Stimulated activated CD4-positive, alpha-beta T cell treated with anti-CD3 and anti-CD28 coated beads, Interleukin-12 subunit alpha, Interleukin-12 subunit beta, amount 100 ng/mL, for 4 hours (primary cell): ENCODE results near the gene ANKRD39.
A peak's percentile ranks its signal among the peaks of the same experiment; 100 is the strongest.
"Not testable (repeated sequence)": the region's sequence is repeated elsewhere in the genome, so short reads cannot be mapped to it uniquely, and the experiment has no call there.

Experiments used
- DNase-seq: peaks from one replicate; pipeline ENCODE4 v3.0.0-alpha.2; 2020

Gene ANKRD39

DNA sequence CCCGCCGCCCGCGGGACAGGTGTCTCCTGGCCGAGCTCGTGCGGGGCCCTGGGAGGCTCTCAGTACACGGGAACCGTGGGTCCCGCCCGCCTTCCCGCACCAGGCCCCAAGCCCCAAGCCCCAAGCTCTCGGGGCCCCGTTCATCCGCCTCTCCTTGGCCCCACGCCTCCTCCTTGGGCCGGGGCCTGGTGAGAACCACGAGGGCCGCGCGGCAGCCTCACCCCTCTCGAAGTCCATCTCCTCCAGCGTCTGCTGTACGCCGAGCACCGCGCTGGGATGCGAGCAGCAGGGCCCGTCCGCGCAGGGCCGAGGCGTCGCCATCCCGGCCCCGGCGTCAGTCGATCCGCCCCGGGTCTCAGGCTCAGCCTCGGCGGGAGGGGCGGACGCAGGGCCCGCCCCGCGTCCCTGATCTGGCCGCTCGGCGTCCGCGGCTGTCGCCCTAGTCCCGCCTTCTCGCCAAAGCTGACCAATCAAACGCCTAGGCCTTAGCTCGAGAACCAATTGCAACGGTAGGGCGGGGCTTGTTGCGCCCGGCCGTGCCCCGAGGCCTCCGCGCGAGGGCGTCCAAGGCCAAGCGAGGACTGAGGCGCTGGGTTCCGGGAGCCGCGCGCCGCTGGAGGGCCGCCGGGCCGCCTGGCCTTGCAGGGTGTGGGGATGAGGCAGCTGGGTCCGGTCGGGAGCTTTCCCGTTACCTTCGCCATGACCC lies at the start of gene ANKRD39:
ANKRD39 (minus strand) TSS at position 350 of the 706 bp plus-strand sequence; CDS start at position 321, 29 bp downstream.
- peak; percentile 96 for DNase-seq

- no peak for DNase-seq
Observed at GRCh38 chr2:96906729-96907114, 48.9 kb upstream of the ANKRD39 start.

- DNase-seq: no peak
Observed at GRCh38 chr2:96903815-96904214, 46.0 kb upstream of the ANKRD39 start.

- no peak for DNase-seq
Observed at GRCh38 chr2:96903318-96903717, 45.5 kb upstream of the ANKRD39 start.

- DNase-seq: no peak
Observed at GRCh38 chr2:96900237-96900636, 42.4 kb upstream of the ANKRD39 start.

GRCh38 chr2:96899413-96899741 lies 41.6 kb upstream of the ANKRD39 start:
- DNase-seq: no peak

DNA sequence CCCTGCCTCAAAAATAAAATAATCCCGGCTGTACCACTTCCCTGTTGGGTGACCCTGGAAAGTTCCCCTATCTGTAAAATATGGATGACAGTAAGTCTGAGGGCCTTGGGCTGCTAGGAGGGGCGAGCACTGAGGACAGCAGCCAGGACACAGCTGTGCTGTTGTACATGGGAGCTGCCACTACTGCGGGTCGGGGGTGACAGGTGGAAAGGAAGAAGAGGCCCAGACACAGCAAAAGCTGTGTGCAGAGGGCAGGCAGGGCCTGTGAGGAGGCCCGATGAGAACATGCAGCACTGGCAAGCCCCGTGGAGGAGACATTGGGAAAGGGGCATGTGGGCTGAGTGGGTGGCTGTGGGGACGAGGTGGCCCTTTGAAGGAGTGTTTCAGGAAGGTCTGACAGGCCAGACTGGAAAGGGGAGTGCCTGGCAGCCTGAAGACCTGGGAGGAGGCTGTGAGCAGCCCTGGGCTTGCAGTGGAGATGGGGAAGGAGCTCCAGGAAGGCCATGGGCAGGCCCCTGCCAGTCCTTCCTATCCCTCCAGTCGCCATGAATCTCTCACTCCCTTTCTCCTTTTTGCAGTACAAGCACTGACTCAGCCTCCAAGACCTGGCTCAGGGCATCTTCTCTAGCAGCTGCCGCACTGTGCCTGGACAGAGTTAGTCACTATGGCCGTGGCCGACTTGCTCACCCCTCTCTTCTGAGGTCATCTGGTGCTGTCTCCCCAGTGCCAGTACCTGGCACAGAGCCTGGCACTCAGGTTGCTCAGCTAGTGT lies 41.0 kb upstream of the ANKRD39 start:
- DNase-seq: no peak

DNA sequence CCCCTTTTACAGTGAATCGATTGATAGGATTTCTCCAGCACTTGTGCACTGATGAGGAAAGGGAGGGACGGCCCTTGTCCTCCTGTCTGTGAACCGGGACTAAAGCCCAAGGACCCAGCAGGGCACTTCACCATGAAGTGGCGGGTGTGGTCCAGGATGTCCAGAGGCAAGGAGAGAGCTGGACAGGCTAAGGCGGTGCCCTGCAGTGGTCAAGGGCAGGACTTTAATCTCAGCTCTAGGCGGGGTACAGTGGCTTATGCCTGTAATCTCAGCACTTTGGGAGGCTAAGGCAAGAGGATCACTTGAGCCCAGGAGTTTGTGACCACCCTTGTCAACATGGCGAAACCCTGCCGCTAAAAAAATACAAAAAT lies 40.3 kb upstream of the ANKRD39 start:
- DNase-seq: no peak

DNA sequence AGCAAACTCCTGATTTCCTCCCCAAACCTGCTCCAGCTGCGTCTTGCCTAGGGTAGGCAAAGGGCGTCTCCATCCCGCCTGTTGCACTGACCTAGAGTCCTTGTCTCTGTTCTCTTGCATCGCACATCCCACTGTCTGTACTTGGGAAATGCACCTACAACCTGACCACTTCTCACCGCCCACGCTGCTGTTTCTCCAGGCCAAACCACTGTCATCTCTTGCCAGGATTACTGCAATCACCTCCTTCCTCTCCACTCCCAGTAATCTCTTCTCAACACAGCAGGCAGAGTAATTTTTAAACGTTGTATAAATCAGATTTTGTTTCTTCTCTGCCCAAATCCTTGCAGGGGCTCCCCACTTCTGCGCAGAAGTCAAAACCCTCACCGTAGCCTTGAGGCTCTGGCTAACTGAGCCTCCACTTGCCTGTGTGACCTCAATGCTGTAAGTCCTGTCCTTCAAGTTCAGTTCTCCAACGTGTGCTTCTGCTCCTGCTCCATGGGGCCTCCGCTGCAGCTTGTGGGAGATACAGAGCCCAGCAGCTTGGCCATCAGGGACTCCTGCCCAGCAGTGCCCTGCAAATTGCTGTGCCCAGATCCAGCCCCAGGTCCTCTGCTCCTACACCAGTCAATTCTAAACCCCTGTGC lies 39.8 kb upstream of the ANKRD39 start:
- no peak for DNase-seq

DNA sequence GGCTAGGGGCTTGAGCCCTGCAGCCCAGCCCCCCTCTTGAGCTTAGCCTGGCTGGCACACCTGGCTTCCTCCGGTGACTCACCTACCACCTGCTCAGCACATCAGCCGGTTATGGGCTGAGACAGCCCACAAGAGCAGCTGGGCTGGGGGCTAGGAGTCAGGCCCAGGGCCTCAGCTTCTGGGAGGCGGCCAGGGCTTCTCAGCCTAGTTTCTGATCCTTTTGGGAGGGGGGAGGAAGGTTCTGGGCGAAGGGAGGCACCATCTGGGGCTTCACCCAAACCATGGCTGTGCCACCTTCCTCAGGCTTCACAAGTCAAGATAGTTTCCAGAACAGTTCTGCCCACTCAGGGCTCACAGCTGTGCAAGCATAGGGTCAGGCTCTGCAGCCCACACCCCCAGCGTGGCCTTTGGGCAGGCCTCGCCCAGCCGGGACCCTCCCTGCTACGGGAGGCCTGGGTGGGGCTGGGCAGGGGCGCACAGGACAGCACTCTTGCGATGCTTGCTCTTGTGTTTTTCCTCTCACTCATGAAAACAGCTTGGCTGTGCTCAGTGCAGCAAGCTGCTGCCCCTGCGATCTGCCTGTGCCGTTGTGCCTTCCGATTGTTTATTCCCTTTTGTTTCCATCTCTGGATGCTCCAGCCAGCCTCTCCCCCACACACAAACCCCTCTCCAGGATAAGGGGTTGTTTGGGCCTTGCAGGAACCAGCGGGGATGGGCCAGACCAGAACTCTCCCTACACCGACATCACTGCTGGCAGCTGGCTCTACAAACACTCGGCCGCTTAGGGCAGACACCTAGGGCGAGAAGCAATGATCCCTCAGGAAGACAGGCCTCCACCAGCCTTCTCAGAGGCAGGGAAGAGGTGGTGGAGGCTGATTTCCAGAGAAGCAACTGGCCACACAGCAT lies 38.2 kb upstream of the ANKRD39 start:
- DNase-seq: no peak

GRCh38 chr2:96895032-96895745 lies 37.4 kb upstream of the ANKRD39 start:
- no peak for DNase-seq

DNA sequence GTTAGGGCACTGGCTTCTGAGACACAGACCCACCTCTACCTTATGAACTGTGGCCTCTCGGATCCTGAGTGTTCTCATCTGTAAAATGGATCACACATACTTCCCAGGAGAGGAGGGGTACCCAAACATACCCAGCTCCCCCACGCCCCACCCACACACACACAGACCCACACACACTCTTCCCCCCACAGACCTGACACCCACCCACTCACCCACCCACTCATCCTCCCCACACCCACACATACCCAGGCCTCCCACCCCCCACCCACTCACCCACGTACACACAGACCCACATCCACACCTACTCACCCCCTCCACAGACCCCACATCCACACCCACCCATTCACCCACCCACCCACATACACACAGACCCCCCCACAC lies 36.3 kb upstream of the ANKRD39 start:
- DNase-seq: no peak

- DNase-seq: no peak
Observed at GRCh38 chr2:96893289-96894150, 35.7 kb upstream of the ANKRD39 start.

DNA sequence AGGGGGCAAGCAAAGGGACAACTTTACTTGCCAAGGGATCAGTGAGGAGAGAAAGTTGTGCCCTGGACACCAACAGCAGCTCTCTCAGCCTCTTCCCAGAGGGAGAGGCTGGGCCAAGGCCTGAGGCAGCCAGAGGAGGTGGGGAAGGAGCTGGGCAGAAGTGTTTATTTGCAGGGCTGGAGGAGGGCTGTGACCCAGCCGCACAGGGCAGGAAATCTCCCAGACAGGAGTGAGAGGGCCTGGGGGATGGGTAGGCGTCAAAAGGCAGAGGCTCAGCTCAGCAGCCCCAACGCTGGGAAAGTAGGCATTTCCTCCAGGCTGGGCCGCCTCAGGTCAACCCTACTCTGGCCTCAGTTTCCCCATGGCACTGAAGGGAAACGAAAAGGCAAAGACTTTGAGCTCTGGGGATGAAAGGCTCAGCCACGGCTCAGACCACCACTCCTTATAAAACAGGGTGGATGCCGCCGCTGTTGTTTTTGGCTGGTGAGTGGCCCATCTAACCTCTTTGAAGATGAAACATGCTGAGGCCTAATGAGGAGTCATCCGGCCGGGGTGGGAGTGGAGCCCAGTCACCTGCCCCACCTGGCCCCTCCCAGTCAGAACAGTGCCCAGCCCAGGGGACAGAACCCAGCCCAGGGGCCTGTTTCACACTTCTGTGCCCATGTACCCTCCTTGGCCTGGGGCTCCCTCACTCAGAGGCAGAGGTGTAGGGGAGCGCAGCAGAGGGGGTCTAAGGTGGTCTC lies 33.9 kb upstream of the ANKRD39 start:
- DNase-seq: no peak

DNA sequence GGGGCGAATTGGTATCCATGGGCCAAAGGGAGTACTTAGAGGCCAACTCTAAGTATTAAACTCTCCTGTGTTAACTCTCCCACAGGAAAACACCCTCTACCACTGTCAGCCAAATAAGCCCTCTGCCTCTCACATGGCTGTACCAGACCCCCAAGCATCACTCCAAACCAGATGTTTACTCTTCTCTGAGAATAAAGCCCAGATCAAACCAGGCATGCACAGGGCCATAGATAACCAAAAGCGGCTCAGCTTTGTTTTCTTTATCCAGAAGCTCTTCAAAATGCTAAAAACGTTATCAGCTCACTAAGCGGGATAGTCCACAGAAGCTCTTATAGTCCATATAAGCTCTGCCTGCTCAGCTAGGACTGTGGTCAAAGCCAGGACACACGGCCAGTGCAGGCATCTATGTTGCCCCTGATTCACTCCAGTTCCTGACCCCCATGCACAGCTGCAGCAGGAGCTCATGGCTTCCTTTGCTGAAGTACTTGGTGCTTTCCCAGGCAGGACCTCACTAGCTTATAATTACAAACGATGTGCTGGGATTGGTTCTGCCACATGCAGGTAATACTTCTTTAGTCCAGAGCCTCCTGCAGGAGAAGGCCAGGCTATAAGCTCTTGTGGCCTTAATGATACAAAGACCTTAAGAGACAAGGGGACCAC lies 33.0 kb upstream of the ANKRD39 start:
- no peak for DNase-seq

GRCh38 chr2:96890252-96890651 lies 32.4 kb upstream of the ANKRD39 start:
- DNase-seq: no peak

DNA sequence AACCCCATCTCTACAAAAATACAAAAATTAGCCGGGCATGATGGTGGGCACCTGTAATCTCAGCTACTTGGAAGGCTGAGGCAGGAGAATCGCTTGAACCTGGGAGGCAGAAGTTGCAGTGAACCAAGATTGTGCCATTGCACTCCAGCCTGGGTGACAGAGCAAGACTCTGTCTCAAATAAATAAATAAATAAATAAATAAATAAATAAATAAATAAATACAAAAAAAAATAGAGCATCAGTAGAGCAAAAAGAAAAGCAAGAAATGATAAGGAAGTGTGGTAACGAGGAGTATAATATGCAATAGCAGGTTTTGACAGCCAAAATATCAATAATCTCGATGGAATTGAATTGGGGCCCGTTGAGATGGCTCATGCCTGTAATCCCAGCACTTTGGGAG lies 31.7 kb upstream of the ANKRD39 start:
- DNase-seq: not testable (repeated sequence)

DNA sequence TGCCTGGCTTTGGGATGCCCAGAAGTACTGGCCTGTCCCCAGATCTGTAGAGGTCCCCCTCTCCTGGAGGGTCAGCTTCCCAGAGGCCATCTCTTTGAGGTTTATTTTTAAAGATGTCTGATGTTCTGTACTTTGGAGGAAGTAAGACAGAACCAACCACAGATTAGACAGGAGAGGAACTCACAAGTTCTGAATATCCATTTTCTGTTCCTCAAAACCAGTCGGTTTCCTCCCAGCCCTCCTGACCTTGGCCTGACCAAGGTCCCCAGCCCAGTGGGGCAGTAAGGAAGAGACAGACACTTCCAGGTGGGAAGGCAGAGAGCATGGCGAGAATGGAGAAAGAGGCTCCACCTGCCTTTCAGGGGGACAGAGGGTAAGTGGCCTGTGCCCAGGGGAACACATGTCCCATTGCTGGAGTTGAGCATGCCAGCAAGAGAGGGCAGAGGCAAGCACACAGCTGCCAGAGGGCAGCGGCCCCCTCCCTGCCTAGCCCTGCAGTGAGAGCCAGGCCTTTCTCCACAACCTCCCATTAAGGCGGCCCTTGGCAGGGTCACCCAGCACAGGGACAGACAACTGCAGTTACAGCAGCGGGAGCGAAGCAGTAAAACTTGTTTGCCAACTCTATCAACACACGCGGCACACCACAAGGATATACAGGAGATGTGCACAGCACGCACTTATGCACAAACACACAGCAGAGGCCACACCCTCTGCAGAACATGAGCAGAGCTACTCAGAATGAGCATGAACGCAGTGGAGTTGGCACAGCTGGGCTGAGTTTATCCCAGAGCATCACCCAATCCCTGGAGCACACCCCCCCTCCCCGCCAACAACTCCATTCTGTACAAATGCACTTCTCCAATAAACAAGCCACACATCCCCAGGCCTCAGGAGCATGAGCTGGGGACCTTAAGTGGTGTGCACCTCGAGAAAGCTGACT lies 30.5 kb upstream of the ANKRD39 start:
- DNase-seq: no peak

GRCh38 chr2:96887493-96888012 lies 29.7 kb upstream of the ANKRD39 start:
- no peak for DNase-seq
